ENCODE measurements around the gene TENM4.
A peak's percentile ranks its signal among the peaks of the same experiment; 100 is the strongest.
"Not testable (repeated sequence)": the region's sequence is repeated elsewhere in the genome, so short reads cannot be mapped to it uniquely, and the experiment has no call there.

TENM4 gene

DNA sequence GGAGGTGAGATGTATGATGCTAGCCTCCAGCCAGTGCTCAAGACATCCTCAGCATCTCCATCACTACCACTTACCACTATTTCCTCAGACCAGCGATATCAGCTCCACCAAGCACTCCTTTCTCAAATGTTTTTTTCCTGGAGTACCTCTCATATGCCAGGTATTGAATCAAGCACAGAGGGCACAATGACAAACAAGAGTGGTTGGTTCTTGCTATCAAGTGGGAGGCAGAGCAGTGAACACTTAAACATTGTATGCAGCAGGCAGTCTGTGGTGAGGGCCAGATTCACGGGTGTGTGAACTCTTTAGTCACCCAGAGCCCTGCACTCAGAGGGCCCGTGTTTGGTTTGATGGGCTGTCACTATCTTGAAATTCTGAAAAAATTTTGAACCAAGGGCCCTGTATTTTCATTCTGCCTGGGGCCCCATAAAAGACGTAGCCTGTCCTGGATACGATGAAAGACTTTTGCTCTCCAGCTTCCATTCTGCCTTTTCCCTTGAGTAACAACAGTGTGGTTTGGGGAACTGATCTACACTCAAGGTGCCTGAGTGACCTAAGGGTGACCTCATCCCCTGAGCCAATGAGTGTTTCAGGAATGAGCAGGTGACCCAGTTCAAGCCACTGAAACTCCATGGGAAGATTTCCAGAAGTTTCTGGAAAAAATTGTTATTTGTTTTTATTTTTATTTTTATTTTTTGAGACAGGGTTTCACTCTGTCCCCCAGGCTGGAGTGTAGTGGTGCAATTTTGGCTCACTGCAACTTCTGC is 517.8 kb downstream of the TENM4 start:
- no peak for DNase-seq

- DNase-seq = no peak
Measured at GRCh38 chr11:78921509-78921908, 519.3 kb downstream of the TENM4 start.

GRCh38 chr11:78920329-78920728 is 520.5 kb downstream of the TENM4 start:
- DNase-seq = no peak

GRCh38 chr11:78916759-78917158 is 524.1 kb downstream of the TENM4 start:
- DNase-seq = no peak

DNA sequence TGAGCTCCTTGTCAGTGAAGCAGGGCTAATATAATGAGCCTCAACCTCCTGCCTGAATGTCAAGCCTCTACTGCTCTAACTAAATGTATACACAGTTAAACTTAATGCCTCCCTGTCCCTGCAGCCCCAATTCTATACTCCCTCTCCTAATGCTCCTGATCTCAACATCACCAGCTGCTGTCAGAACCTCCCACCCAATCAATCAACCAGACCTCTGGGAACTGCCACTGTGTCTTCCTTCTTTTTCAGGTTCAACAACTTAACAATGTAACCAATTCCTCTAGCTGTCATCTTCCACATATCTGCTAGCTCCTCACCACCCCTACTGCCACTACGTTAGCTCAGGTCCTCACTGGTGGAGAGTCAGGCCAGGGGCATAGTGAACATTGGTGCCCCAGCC is 526.3 kb downstream of the TENM4 start:
- no peak for DNase-seq

DNA sequence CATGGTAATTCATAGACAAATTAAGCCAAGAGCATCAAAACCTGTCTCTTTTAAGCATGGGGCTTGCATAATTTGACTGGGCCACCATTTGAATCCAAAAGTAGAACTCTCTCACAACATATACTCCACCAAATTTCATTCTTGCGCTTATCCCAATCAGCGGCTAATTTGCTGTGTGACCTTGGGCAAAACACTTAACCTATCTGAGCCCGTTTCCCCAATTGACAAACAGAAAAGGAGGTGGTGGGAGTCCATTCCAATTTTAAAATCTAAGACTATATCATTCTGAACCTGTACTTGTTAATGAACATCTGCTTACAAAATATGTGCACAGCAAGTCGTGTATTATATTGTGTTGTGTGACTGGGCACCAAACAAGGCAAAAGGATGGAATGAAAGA is 528.1 kb downstream of the TENM4 start:
- DNase-seq = no peak

GRCh38 chr11:78910322-78910721 is 530.5 kb downstream of the TENM4 start:
- no peak for DNase-seq

- no peak for DNase-seq
Measured at GRCh38 chr11:78909386-78909785, 531.4 kb downstream of the TENM4 start.

DNA sequence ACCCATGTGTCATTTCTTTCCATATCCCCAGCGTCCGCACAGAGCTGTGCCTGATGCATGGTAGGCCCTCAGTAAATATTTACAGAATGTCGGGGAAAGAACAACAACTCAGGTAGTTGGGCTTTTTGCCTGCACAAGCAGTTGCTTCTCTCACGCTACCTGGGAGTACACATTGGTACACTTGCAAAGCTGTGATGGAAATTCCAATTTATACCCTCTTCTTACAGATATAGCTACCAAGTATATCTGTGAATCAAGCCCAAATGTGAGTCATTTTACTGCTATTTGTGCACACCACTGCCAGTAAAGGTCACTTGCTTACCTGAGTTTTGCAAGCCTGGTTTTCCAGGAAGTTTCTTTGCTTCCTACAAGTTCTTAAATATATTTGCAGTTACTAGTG is 533.2 kb downstream of the TENM4 start:
- no peak for DNase-seq

GRCh38 chr11:78906566-78906965 is 534.3 kb downstream of the TENM4 start:
- DNase-seq = peak; percentile 23

- DNase-seq = no peak
Measured at GRCh38 chr11:78905756-78906155, 535.1 kb downstream of the TENM4 start.

DNA sequence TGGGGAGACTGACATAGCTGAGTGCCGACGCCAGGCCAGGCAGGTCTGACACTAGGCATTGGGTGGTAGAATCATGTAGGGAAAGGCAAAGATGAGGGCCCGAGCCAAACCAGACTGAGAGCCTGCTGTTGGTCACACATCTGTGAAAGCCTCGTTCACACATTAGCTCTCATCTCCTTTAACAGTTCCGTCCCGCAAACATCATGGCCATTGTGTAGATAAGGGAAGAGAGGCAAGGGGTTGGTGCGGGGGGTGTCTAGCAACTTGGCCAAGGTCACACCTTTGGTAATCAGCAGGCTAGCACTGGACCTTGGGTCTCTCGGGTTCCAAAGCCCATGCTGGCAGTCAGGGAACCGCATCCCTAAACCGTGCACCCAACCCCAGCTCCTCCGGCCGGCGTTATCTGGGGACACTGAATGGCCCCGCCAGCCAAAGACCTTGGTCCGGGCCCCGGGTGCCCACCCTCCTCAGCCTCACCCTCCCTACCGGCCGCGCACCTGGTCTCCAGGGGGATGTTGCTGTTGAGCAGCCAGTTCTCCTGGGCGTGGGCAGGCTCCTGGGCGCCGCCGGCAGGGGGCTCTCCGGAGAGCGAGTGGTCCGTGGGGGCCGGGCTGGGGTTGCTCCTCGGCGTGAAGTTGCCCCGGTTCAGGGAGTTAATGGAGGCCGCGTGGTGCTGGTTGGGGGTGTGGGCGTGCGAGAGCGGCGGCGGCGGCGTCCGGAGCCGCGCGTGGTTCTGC is 537.9 kb downstream of the TENM4 start:
- no peak for DNase-seq

- no peak for DNase-seq
Measured at GRCh38 chr11:78901831-78902230, 539.0 kb downstream of the TENM4 start.

DNA sequence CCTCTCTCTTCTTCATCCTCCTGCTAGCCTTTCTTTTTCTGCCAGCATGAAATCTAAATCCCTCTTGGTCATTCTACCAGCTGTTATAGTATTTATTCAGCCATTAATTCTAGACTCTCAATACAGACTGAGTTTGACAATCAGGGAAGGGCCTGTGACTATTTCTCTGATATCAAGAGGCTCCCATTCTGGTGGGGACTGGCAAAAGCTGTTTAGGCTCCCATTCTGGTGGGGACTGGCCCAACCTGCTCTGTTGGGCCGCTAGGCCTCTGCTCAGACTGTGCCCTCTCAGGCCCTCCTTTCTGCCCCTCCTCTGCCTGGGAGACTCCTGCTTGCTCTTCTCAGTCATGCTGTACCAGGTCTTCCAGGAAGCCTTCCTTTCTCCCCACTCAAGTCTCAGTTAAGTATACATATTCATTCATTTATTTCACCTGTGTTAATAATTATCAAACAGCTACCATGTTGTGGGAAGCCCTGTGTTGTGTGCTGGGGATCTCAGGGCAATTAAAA is 542.5 kb downstream of the TENM4 start:
- no peak for DNase-seq

DNA sequence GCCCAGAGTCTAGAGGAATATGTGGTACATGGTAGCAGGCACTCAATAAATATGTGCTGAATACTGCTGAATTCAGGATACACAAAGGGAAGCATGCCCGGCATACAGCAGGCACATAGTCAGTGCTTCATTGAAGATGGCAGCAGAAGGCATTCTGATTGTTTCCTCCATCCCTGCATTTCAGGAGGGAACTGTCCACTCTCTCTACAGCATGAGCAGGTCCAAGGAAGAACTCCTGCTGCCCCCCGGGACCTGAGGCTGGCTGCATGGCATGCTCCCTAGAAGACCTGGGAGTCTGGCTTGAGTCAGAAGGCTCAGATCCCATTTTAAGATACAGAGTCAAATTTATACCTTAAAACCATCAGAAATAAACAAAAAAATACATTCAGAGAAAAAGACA is 546.8 kb downstream of the TENM4 start:
- DNase-seq = no peak

DNA sequence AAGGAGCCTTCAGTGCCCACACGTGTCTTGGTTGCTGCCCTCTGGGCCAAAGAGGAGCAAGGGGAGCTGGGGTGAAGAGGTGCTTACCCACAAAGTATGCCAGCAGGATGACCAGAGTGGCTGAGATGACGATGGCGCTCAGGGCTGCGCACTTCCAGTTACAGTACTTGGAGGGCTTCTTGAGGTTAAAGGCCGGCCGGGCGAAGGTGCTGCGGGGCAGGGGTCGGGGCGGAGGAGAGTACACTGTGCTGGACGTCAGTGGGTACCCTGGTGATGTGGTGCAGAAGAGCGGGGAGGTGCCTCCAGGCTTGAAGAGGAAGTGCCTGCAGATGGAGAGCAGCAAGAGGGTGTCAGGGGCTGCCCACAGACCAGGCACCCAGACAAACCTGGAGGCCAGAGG is 551.1 kb downstream of the TENM4 start:
- no peak for DNase-seq

GRCh38 chr11:78886616-78887015 is 554.2 kb downstream of the TENM4 start:
- no peak for DNase-seq

DNA sequence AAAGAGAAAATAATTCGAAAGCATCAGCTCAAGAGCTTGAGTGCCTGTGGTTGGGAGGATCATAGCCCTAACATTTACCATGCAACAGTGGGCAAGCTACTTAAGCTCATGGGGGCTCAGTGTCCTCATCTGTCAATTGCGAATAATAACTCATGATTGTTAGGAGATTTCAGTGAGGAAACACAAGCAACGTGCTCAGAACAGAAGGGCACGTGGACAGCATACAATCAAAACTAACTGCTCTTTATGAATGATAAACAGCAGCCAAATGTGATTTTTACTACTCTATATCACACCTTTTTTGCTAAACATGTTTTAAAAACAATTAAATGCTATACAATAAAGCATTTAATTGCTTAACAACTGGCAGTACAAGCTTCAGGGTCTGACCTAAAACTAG is 556.1 kb downstream of the TENM4 start:
- no peak for DNase-seq

DNA sequence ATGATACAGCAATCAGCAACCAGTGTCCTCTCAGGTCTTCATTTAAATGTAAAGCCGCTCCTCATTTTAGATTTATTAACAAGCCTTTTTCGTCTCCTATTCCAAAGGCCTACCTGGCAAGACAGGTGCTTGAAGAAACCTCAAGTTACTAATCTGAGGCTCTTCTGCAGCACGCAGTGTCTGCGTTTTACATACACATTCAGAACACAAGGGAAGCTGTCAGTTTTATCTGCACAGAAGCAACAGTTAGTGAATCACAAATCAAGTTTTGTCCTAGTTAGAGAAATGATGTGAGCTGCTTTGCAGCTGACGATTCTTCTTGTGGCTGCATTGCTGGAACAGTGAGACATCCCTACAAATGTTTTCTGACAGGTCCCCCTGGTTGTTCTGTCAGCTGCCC is 557.3 kb downstream of the TENM4 start:
- DNase-seq = no peak

GRCh38 chr11:78879094-78879980 is 561.5 kb downstream of the TENM4 start:
- DNase-seq = not testable (repeated sequence)

GRCh38 chr11:78878631-78879030 is 562.2 kb downstream of the TENM4 start:
- DNase-seq = no peak

GRCh38 chr11:78876676-78877075 is 564.2 kb downstream of the TENM4 start:
- DNase-seq = no peak

- DNase-seq = no peak
Measured at GRCh38 chr11:78870655-78871054, 570.2 kb downstream of the TENM4 start.
